MM.1S (cell line): ENCODE results near the gene CDH2.

Source experiments
- CTCF ChIP-seq: fragments of 300-600 bp; sonication (generic); IDR thresholded peaks from 2 replicates; pipeline ENCODE4 v1.5.1; 2016; ENCODE audit warnings: antibody characterized with exemption, low read length, mixed read lengths
- EZH2 ChIP-seq: fragments of 300-600 bp; sonication (generic); optimal IDR thresholded peaks from 2 replicates; pipeline ENCODE3; 2017; ENCODE audit warnings: low read depth, mild to moderate bottlenecking, antibody characterized with exemption, low read length, mixed read lengths

- TF ChIP-seq CTCF (no peak), EZH2 (no peak)
Observed at GRCh38 chr18:28095631-28096030, 81.3 kb downstream of the CDH2 start.
